ENCODE measurements around the gene KIAA0513. TPM values are rescaled to one million over a fixed set of nuclear protein-coding genes. Genes with fewer than 3 reads are reported as not detected.

Gene KIAA0513
- total and polyA plus RNA-seq, 2 of the 13 experiments (the other 11 are each of a cell fraction or from before 2014, with no cell fraction given) = 1.8 TPM

- TF ChIP-seq FUBP1 (CRISPR knock-in tag; IDR thresholded peaks at IDR 0.05; ENCODE audit: borderline replicate concordance) = no peak
- TF ChIP-seq TSC22D2 (CRISPR knock-in tag; IDR thresholded peaks at IDR 0.05; ENCODE audit: borderline replicate concordance) = 0 out of 2 replicates have a peak, but pooled peaks have one; percentile 41
- TF ChIP-seq MED1 (CRISPR knock-in tag; IDR thresholded peaks at IDR 0.05) = peak; percentile 51
- TF ChIP-seq CEBPB (IDR thresholded peaks at IDR 0.05; ENCODE audit: borderline replicate concordance, low read depth, low read length) = no peak
- TF ChIP-seq RARG (CRISPR knock-in tag; IDR thresholded peaks at IDR 0.05; ENCODE audit: low read depth) = 0 out of 2 replicates have a peak, but pooled peaks have one; percentile 56
- no peak; the same call in 1 of the 2 replicates for TF ChIP-seq SALL2 (CRISPR knock-in tag; IDR thresholded peaks at IDR 0.05)
- TF ChIP-seq ZNF431 (CRISPR knock-in tag; IDR thresholded peaks at IDR 0.05; ENCODE audit: borderline replicate concordance, low read depth) = no peak; the same call in 1 of the 2 replicates
- TF ChIP-seq IRF2 (CRISPR knock-in tag; IDR thresholded peaks at IDR 0.05) = peak; percentile 77
- TF ChIP-seq, protein P1, sequence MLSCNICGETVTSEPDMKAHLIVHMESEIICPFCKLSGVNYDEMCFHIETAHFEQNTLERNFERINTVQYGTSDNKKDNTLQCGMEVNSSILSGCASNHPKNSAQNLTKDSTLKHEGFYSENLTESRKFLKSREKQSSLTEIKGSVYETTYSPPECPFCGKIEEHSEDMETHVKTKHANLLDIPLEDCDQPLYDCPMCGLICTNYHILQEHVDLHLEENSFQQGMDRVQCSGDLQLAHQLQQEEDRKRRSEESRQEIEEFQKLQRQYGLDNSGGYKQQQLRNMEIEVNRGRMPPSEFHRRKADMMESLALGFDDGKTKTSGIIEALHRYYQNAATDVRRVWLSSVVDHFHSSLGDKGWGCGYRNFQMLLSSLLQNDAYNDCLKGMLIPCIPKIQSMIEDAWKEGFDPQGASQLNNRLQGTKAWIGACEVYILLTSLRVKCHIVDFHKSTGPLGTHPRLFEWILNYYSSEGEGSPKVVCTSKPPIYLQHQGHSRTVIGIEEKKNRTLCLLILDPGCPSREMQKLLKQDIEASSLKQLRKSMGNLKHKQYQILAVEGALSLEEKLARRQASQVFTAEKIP (CRISPR knock-in tag; IDR thresholded peaks at IDR 0.05; ENCODE audit: borderline replicate concordance) = no peak
- peak; percentile 96; the same call in 1 of the 2 replicates for TF ChIP-seq THYN1 (CRISPR knock-in tag; IDR thresholded peaks at IDR 0.05; ENCODE audit: borderline replicate concordance, low read depth)
- no peak; the same call in 1 of the 2 replicates for TF ChIP-seq ZSCAN21 (CRISPR knock-in tag; IDR thresholded peaks at IDR 0.05; ENCODE audit: borderline replicate concordance)
- TF ChIP-seq ZBTB46 (CRISPR knock-in tag; IDR thresholded peaks at IDR 0.05; ENCODE audit: borderline replicate concordance) = peak; percentile 89; the same call in 1 of the 2 replicates
- TF ChIP-seq ETV6 (CRISPR knock-in tag; conservative IDR thresholded peaks at IDR 0.05) = no peak
- TF ChIP-seq IRF1 (CRISPR knock-in tag; IDR thresholded peaks at IDR 0.05; ENCODE audit: low read depth) = no peak
- TF ChIP-seq TCF12 (IDR thresholded peaks at IDR 0.05) = no peak
- no peak for TF ChIP-seq TCF12 (CRISPR knock-in tag; IDR thresholded peaks at IDR 0.05)
- peak; percentile 44; the same call in 1 of the 2 replicates for TF ChIP-seq ZFP37 (CRISPR knock-in tag; IDR thresholded peaks at IDR 0.05; ENCODE audit: borderline replicate concordance)
- TF ChIP-seq ZNF484 (CRISPR knock-in tag; IDR thresholded peaks at IDR 0.05; ENCODE audit: borderline replicate concordance, low read depth) = no peak
- TF ChIP-seq, protein P2, sequence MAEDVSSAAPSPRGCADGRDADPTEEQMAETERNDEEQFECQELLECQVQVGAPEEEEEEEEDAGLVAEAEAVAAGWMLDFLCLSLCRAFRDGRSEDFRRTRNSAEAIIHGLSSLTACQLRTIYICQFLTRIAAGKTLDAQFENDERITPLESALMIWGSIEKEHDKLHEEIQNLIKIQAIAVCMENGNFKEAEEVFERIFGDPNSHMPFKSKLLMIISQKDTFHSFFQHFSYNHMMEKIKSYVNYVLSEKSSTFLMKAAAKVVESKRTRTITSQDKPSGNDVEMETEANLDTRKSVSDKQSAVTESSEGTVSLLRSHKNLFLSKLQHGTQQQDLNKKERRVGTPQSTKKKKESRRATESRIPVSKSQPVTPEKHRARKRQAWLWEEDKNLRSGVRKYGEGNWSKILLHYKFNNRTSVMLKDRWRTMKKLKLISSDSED (CRISPR knock-in tag; IDR thresholded peaks at IDR 0.05) = no peak
Measured at GRCh38 chr16:85136702-85137322, 109.2 kb downstream of the KIAA0513 start (continued).

Measured in HepG2 (cell line).